HG03064 (cell line): ENCODE results near the gene CD68.
A peak's percentile ranks its signal among the peaks of the same experiment; 100 is the strongest.

ENCODE experiments used
- ATAC-seq: cut with Tn5 transposase; IDR thresholded peaks from one replicate; pipeline ENCODE4 v1.9.1; 2021; ENCODE audit warnings: low read depth; ENCODE audit not compliant: unreplicated experiment

CD68 gene

GRCh38 chr17:7559320-7560171, 19.9 kb upstream of the CD68 start:
- ATAC-seq, result no peak

GRCh38 chr17:7560172-7561027, 19.0 kb upstream of the CD68 start:
- no peak for ATAC-seq

- ATAC-seq, result peak; percentile 54
Observed at GRCh38 chr17:7561028-7561575, 18.3 kb upstream of the CD68 start.

- ATAC-seq, result no peak
Observed at GRCh38 chr17:7561589-7562207, 17.7 kb upstream of the CD68 start, which contains the start of gene SENP3. TSS of gene SENP3 (plus strand) at chr17:7561919. CDS start at chr17:7563077, 1,158 bp downstream.

GRCh38 chr17:7562208-7562605, 17.2 kb upstream of the CD68 start:
- no peak for ATAC-seq

GRCh38 chr17:7563115-7563869, 16.1 kb upstream of the CD68 start:
- no peak for ATAC-seq

- ATAC-seq, result no peak
Observed at GRCh38 chr17:7569571-7569970, 9.9 kb upstream of the CD68 start.

GRCh38 chr17:7570351-7570750, 9.1 kb upstream of the CD68 start:
- ATAC-seq, result no peak

GRCh38 chr17:7572338-7572587, 7.2 kb upstream of the CD68 start:
- ATAC-seq, result peak; percentile 76

- no peak for ATAC-seq
Observed at GRCh38 chr17:7572588-7573323, 6.7 kb upstream of the CD68 start.

GRCh38 chr17:7573324-7574080, 5.9 kb upstream of the CD68 start:
- no peak for ATAC-seq

GRCh38 chr17:7574176-7574953, 5.1 kb upstream of the CD68 start:
- no peak for ATAC-seq

- ATAC-seq, result no peak
Observed at GRCh38 chr17:7575481-7575883, 4.0 kb upstream of the CD68 start.

- ATAC-seq, result no peak
Observed at GRCh38 chr17:7575959-7576358, 3.5 kb upstream of the CD68 start.

GRCh38 chr17:7576432-7576937, 3.0 kb upstream of the CD68 start:
- ATAC-seq, result no peak

GRCh38 chr17:7577327-7578199, 1.9 kb upstream of the CD68 start:
- no peak for ATAC-seq
